Body of pancreas (tissue), 4 donors: ENCODE measurements around the gene HEPACAM2.

Experiments
- CTCF ChIP-seq, 7 experiments: fragments of 450-650 bp in 4 of 7; fragments of 200-600 bp in 3 of 7; sonication (generic) in 3 of 7; IDR thresholded peaks; one replicate each; pipeline ENCODE4 v1.5.1; 2016 to 2019; ENCODE audit warnings: antibody characterized with exemption in 7 of 7
- POLR2A ChIP-seq, 3 donors: fragments of 450-650 bp; IDR thresholded peaks; one replicate each; pipeline ENCODE4 v1.6.1; 2016; ENCODE audit warnings: antibody characterized with exemption in 3 of 3, mild to moderate bottlenecking in 2 of 3

GRCh38 chr7:93142127-93142526 is 84.1 kb downstream of the HEPACAM2 start:
- no peak for TF ChIP-seq POLR2A (IDR thresholded peaks at IDR 0.05)
- no peak for TF ChIP-seq CTCF (IDR thresholded peaks at IDR 0.05)
